Neuronal stem cell (in vitro differentiated cells): ENCODE results near the gene RMI2.
A peak's percentile ranks its signal among the peaks of the same experiment; 100 is the strongest.

Experiments
- DNase-seq: peaks from one replicate; pipeline ENCODE4 v3.0.0-alpha.2; 2013; ENCODE audit warnings: low spot score
- H2AFZ ChIP-seq: one replicate; pipeline ENCODE4 v1.6.1; 2013; ENCODE audit warnings: mild to moderate bottlenecking, low read length, inconsistent platforms
- H2AK5ac ChIP-seq: 2 replicates; pipeline ENCODE4 v1.6.1; 2013; ENCODE audit warnings: low read depth, mild to moderate bottlenecking, inconsistent platforms, low read length, moderate library complexity, mixed read lengths
- H2BK120ac ChIP-seq: 2 replicates; pipeline ENCODE4 v1.6.1; 2013; ENCODE audit warnings: low read depth, mild to moderate bottlenecking, inconsistent platforms, low read length, moderate library complexity, mixed read lengths
- H2BK12ac ChIP-seq: one replicate; pipeline ENCODE4 v1.6.1; 2013; ENCODE audit warnings: low read length, inconsistent platforms
- H2BK15ac ChIP-seq: 2 replicates; pipeline ENCODE4 v1.6.1; 2013; ENCODE audit warnings: mild to moderate bottlenecking, low read length, inconsistent platforms, mixed read lengths
- H2BK5ac ChIP-seq: one replicate; pipeline ENCODE4 v1.6.1; 2013; ENCODE audit warnings: inconsistent platforms, mild to moderate bottlenecking, low read length, moderate library complexity
- H3K14ac ChIP-seq: one replicate; pipeline ENCODE4 v1.6.1; 2013; ENCODE audit warnings: low read length, inconsistent platforms
- H3K18ac ChIP-seq: 2 replicates; pipeline ENCODE4 v1.6.1; 2013; ENCODE audit warnings: low read length, inconsistent platforms
- H3K23ac ChIP-seq: 2 replicates; pipeline ENCODE4 v1.6.1; 2013; ENCODE audit warnings: low read depth, mild to moderate bottlenecking, mixed read lengths, low read length, inconsistent platforms; ENCODE audit not compliant: poor library complexity
- H3K27ac ChIP-seq: replicated peaks from 3 replicates; pipeline ENCODE4 v1.5.1; 2013; ENCODE audit warnings: low read length, inconsistent platforms
- H3K27me3 ChIP-seq, 3 experiments: 2 replicates each; pipeline ENCODE4 v1.6.1; 2013; ENCODE audit warnings: low read length in 3 of 3, mild to moderate bottlenecking in 2 of 3, inconsistent platforms in 1 of 3, low read depth in 1 of 3, mixed read lengths in 1 of 3, moderate library complexity in 1 of 3; ENCODE audit not compliant: control insufficient read depth in 3 of 3, insufficient read depth in 3 of 3
- H3K36me3 ChIP-seq, 2 donors: replicated peaks in 1 of 2; 2 replicates each; pipeline ENCODE4 v1.6.1; 2013; ENCODE audit warnings: low read length in 2 of 2; ENCODE audit not compliant: control insufficient read depth in 2 of 2, insufficient read depth in 2 of 2
- H3K4ac ChIP-seq: 2 replicates; pipeline ENCODE4 v1.6.1; 2013; ENCODE audit warnings: inconsistent platforms, mild to moderate bottlenecking, low read length, moderate library complexity
- H3K4me1 ChIP-seq, 2 donors: 1 replicate in 1 of 2; 2 replicates in 1 of 2; pipeline ENCODE4 v1.6.1; 2013; ENCODE audit warnings: low read length in 2 of 2, low read depth in 1 of 2; ENCODE audit not compliant: control insufficient read depth in 2 of 2, insufficient read depth in 1 of 2
- H3K4me2 ChIP-seq: one replicate; pipeline ENCODE4 v1.6.1; 2013; ENCODE audit warnings: mild to moderate bottlenecking, low read length, inconsistent platforms; ENCODE audit not compliant: insufficient read depth, poor library complexity, severe bottlenecking
- H3K4me3 ChIP-seq, 2 donors: 2 replicates each; pipeline ENCODE4 v1.5.1; 2013; ENCODE audit warnings: low read length in 2 of 2, mild to moderate bottlenecking in 2 of 2, inconsistent platforms in 1 of 2, moderate library complexity in 1 of 2
- H3K79me1 ChIP-seq: one replicate; pipeline ENCODE4 v1.6.1; 2013; ENCODE audit warnings: low read depth, mild to moderate bottlenecking, inconsistent platforms, low read length, moderate library complexity
- H3K9ac ChIP-seq: one replicate; pipeline ENCODE4 v1.6.1; 2013; ENCODE audit warnings: mild to moderate bottlenecking, low read depth, low read length, inconsistent platforms; ENCODE audit not compliant: poor library complexity
- H3K9me3 ChIP-seq, 2 donors: replicated peaks in 1 of 2; 2 replicates each; pipeline versions ENCODE3 to v1.6.1; 2013; ENCODE audit warnings: low read length in 2 of 2, mild to moderate bottlenecking in 2 of 2, inconsistent platforms in 1 of 2, low read depth in 1 of 2, mixed read lengths in 1 of 2, moderate library complexity in 1 of 2; ENCODE audit not compliant: control insufficient read depth in 2 of 2, insufficient read depth in 1 of 2
- H4K8ac ChIP-seq: one replicate; pipeline ENCODE4 v1.6.1; 2013; ENCODE audit warnings: low read depth, mild to moderate bottlenecking, inconsistent platforms, low read length, moderate library complexity
- H4K91ac ChIP-seq: one replicate; pipeline ENCODE4 v1.6.1; 2013; ENCODE audit warnings: low read length, low read depth, mild to moderate bottlenecking, inconsistent platforms; ENCODE audit not compliant: poor library complexity
- WGBS, 2 donors: extraction: QIAGEN DNeasy Blood & Tissue Kit; methylation state at CpG; one replicate each; pipeline ENCODE4 v1.1.7; 2013; ENCODE audit warnings: missing lambda C conversion rate in 2 of 2, mixed read lengths in 1 of 2; ENCODE audit not compliant: insufficient read length in 2 of 2, insufficient replicate concordance in 1 of 2; ENCODE audit errors: extremely low coverage in 2 of 2; 5-methylcytosine and 5-hydroxymethylcytosine counted together

RMI2 gene

DNA sequence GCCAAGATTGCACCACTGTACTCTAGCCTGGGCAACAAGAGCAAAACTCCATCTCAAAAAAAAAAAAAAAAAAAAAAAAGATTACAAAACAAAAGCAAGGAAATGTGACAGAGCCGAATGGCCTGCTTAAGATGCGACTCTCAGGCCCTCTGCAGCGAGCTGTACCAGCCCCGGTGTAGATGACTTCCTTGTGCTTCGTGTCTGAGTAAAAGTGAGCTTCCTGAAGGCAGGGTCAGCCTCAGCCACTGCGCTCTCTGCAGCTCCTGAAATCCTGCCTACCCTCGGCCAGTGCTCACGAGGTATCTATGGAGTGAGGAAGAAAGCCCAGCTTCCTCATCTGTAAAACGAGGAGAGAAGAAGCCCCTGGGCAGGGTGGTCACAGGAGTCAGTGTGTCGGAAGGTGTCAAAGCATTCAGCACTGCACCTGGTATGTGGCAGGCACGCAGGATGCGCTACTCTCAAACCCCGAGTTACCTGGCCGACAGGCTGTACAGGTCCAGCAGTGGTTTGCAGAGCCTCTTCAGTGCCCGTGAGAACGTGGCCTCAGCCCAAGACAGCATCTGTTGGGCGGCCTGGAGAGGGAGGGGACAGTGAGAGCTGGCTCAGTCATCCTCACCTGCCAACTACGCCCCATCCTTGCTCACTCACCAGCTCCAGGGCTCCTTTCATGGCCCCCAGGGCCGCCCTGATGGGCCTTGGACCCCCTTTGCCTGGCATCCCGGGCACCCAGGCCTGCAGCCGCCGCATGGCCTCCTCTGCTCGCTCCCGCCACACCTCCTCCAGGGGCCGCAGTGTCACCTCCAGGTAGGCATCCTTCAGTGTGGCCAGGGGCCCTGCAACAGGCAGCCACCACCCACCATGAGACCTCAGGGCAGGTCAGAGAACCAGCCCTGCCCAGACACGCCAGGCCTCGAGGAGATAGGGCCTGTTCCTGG lies 44.6 kb downstream of the RMI2 start:
- peak overlapping the region; percentile 72 for H3K18ac ChIP-seq
- WGBS, 2 donors, result no CpG with 5 or more reads among the region's 27 CpGs
- no peak overlapping the region for H3K27ac ChIP-seq
- H2BK15ac ChIP-seq, result peak overlapping the region; percentile 62
- H3K4me2 ChIP-seq, result no peak overlapping the region
- peaks cover 11 to 13% of the 10 kb centered on the region in 2 donors for H3K4me1 ChIP-seq
- no peak overlapping the region for H2AFZ ChIP-seq
- peak overlapping the region; percentile 60 for H3K23ac ChIP-seq
- peak overlapping the region; percentile 63 for H3K14ac ChIP-seq
- no peak for DNase-seq
- peak overlapping the region; percentile 5 for H2BK120ac ChIP-seq
- H3K9me3 ChIP-seq, result no peaks in the 10 kb centered on the region
- peak overlapping the region; percentile 30 for H2BK12ac ChIP-seq
- no peak overlapping the region for H3K9ac ChIP-seq
- no peak overlapping the region for H3K4me3 ChIP-seq
- H2BK5ac ChIP-seq, result no peak overlapping the region
- H3K4ac ChIP-seq, result no peak overlapping the region
- H3K36me3 ChIP-seq, result no peaks in the 10 kb centered on the region
- no peak overlapping the region for H4K91ac ChIP-seq
- peak overlapping the region; percentile 91 for H2AK5ac ChIP-seq
- no peak overlapping the region for H4K8ac ChIP-seq
- no peaks in the 10 kb centered on the region for H3K79me1 ChIP-seq
- peaks cover 0 to 3% (median 0%) of the 10 kb centered on the region in 3 experiments for H3K27me3 ChIP-seq

DNA sequence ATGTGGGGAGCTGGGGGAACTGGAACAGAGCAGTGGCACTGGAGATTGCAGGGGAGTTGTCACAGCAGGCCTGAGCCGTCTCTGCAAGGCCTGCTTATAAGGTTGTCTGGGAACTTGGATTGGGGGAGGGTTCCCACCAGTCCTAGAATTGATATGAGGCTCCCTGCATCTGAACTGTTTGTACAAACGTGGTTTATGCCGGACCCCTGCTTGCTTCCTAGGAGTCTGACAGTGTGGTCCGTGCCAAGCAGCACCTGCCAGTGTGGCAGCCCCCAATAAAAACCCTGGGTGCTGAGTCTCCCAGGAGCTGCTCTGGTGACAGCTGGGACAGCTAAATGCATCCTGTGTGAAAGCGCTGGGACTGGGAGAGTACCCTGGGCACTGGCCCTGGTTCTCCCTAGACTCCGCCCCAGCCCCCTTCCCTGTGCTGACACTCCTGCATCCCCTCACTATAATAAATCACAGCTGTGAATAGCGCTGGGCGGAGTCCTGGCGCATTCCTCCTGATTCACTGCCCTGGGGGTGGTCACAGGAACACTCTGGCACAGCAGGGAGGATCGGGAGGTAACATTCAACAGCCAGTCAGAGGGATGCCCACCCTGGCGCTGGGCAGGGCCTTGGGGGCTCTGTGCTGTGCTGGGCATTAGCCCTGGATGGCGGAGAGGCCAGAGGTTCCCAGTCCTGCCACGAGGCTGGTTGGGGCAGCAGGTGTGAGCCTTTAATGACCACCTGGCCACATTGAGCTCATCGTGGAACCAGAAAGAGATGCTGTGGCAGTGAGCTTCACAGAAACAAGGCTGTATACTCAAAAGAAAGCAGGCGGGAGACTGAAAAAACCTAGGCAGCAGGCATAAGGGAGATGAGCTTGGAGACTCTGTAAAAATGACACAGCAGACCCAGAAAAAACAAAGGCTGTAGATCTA lies 45.6 kb downstream of the RMI2 start:
- H3K14ac ChIP-seq, result no peak overlapping the region
- peak overlapping the region; percentile 5 for H2BK120ac ChIP-seq
- H3K4me3 ChIP-seq, result no peak overlapping the region
- DNase-seq, result no peak
- no peak overlapping the region for H3K4ac ChIP-seq
- peak overlapping the region; percentile 62 for H4K91ac ChIP-seq
- peak overlapping the region; percentile 92 for H2AK5ac ChIP-seq
- H3K23ac ChIP-seq, result peak overlapping the region; percentile 60
- peak overlapping the region; percentile 72 for H3K18ac ChIP-seq
- H3K27me3 ChIP-seq, result peaks cover 0 to 3% (median 0%) of the 10 kb centered on the region in 3 experiments
- no CpG with 5 or more reads among the region's 15 CpGs for WGBS, 2 donors
- peak overlapping the region; percentile 38 for H3K9ac ChIP-seq
- peaks cover 11 to 13% of the 10 kb centered on the region in 2 donors for H3K4me1 ChIP-seq
- H3K79me1 ChIP-seq, result no peaks in the 10 kb centered on the region
- H4K8ac ChIP-seq, result no peak overlapping the region
- H2BK12ac ChIP-seq, result no peak overlapping the region
- H2AFZ ChIP-seq, result peak overlapping the region; percentile 9
- no peak overlapping the region for H3K27ac ChIP-seq
- H3K9me3 ChIP-seq, result no peaks in the 10 kb centered on the region
- H2BK15ac ChIP-seq, result peak overlapping the region; percentile 62
- no peak overlapping the region for H2BK5ac ChIP-seq
- H3K36me3 ChIP-seq, result no peaks in the 10 kb centered on the region
- H3K4me2 ChIP-seq, result no peak overlapping the region

DNA sequence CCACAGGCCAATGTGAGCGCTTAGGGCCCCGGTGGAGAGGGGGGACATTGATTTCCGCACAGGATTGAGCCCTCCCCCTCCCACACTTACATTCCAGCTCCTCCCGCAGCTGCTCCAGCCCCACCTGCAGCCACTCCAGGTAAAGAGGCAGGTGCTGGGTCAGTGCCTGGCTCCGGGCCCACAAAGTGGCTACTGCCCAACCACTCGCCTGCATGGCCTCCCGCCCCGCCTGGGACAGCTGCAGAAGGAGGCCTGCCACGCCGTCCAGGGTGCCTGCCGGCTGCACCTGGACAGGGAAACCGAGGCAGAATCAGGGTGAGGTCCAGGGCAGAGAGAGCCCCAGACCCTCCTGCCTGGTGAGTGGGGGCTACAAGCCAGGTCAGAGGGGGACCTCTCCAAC lies 46.3 kb downstream of the RMI2 start:
- DNase-seq, result no peak
- no peak overlapping the region for H3K27ac ChIP-seq
- no peak overlapping the region for H3K14ac ChIP-seq
- peak overlapping the region; percentile 9 for H2AFZ ChIP-seq
- H3K4me1 ChIP-seq, result peaks cover 14 to 16% of the 10 kb centered on the region in 2 donors
- no peaks in the 10 kb centered on the region for H3K36me3 ChIP-seq
- H3K4me3 ChIP-seq, result no peak overlapping the region
- peak overlapping the region; percentile 50 for H4K91ac ChIP-seq
- H3K23ac ChIP-seq, result peak overlapping the region; percentile 22
- peaks cover 0 to 3% (median 0%) of the 10 kb centered on the region in 3 experiments for H3K27me3 ChIP-seq
- no CpG with 5 or more reads among the region's 12 CpGs for WGBS, 2 donors
- no peaks in the 10 kb centered on the region for H3K79me1 ChIP-seq
- no peak overlapping the region for H3K9ac ChIP-seq
- H2BK15ac ChIP-seq, result peak overlapping the region; percentile 28
- H3K4ac ChIP-seq, result no peak overlapping the region
- no peak overlapping the region for H4K8ac ChIP-seq
- H3K4me2 ChIP-seq, result no peak overlapping the region
- H2BK120ac ChIP-seq, result no peak overlapping the region
- no peaks in the 10 kb centered on the region for H3K9me3 ChIP-seq
- H2AK5ac ChIP-seq, result peak overlapping the region; percentile 92
- no peak overlapping the region for H2BK12ac ChIP-seq
- no peak overlapping the region for H2BK5ac ChIP-seq
- H3K18ac ChIP-seq, result peak overlapping the region; percentile 55
